AG20443 (cell line): ENCODE results near the gene NRBF2.

Experiments
- DNase-seq: peaks from one replicate; pipeline ENCODE4 v3.0.0; 2012; ENCODE audit warnings: low spot score, mixed read lengths

Gene NRBF2

GRCh38 chr10:63164166-63164623 is 31.1 kb downstream of the NRBF2 start:
- DNase-seq, result no peak

- no peak for DNase-seq
These were observed 32.1 kb downstream of the NRBF2 start for GRCh38 chr10:63165249-63165648.

DNA sequence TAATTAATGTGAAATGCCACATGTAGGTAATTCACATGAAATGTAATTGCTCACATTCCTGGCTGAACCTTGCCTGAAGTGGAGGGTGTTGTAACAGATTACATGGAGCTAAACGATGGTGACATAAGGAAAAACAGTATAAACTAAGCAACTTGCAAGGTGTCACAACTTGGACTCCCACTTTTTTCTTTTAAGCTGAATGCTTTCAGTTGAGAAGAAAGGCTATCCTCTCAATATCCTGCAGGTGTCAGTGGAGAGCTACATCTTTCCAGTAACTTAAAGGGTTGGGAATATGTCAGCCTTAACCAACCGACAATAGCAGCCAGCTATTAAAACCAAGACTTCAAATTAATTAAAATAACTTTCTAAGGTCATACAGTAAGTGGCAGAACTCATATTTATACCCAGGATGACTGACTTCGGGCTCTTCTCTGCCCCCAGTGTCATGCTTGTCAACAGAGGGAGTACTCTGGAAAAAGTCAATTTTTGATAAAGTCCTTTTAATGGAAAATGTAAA is 33.7 kb downstream of the NRBF2 start:
- peak; percentile 59 for DNase-seq

- DNase-seq, result no peak
These were observed 35.8 kb downstream of the NRBF2 start for GRCh38 chr10:63168821-63169462.

- no peak for DNase-seq
These were observed 36.5 kb downstream of the NRBF2 start for GRCh38 chr10:63169624-63170023.

DNA sequence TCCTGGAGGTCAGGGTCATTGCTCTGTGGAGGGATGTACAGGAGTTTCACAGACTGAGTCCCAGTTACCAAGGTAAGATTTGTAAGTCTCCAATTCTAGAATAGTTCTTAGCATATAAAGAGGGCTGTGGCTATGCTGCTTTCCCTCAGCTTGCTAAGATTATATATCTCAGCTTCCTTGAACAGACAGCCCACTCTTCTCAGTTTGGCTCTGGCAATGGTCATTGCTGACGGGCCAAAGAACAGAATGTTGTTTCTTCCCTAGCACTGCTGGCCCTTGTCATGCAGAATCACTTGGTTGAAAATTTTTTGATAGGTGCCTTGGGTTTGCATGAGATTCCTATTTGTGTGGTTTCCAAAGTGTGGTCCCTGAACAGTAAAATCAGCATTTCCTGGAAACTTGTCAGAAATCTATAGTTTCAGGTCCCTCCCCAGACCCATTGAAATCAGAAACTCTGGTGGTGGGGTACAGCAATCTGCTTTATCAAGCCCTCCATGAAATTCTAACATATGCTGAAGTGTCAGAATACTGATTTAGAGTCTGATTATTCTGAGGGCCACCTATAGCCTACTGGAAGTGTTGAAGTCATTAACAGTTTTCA is 38.2 kb downstream of the NRBF2 start:
- DNase-seq, result no peak

GRCh38 chr10:63171926-63172325 is 38.8 kb downstream of the NRBF2 start:
- DNase-seq, result no peak

- DNase-seq, result no peak
These were observed 40.5 kb downstream of the NRBF2 start for GRCh38 chr10:63173468-63174232.

DNA sequence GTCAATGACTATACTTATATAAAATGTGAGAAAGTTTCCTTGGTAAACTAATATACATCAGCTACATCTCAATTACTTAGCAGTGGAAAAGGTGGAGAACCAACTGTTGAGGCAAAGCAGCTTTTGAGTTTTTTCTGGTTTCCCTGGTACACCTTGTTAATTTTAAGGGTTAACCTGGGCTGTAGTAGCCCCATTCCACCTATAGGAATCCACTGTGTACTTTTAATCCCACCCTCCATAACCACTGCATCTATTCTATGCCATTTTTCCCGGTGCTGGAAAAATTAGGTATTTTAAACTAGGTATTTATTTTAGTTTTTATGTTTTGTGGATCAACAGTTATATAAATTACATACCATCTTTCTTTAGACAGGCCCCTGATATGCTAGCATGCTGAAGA is 42.4 kb downstream of the NRBF2 start:
- no peak for DNase-seq

- DNase-seq, result no peak
These were observed 59.7 kb downstream of the NRBF2 start for GRCh38 chr10:63192826-63193225.

DNA sequence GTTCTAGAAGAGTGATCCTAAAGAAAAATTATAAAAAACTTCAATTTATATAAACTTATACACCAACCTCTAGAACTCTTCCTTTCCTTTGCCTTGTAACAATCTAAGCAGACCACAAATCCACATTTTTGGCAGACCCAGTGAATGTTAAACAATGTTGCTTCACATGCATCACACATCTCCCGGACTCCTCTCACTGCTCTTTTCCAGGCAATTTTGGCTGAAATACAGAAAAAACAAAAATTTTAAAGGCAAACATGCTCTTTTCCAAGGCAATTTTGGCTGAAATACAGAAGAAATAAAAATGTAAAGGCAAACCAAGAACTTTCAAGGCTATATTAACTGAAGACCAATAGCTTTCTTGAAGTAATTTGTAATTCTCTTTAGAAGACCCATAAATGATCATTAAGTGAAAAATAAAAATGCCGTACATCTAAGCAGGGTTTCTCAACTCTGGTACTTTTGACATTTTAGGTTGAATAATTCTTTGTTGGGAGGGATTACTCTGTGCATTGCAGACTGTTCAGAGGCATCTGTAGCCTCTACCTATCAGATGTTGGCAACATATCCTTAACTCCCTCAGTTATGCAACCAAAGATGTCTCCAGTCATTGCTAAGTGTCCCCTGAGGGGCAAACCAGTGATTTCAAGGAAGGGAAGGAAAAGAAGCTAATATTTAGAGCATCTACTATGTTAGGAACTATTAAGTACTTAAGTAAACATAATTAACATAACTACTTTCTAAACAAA is 64.4 kb downstream of the NRBF2 start:
- DNase-seq, result peak; percentile 59

DNA sequence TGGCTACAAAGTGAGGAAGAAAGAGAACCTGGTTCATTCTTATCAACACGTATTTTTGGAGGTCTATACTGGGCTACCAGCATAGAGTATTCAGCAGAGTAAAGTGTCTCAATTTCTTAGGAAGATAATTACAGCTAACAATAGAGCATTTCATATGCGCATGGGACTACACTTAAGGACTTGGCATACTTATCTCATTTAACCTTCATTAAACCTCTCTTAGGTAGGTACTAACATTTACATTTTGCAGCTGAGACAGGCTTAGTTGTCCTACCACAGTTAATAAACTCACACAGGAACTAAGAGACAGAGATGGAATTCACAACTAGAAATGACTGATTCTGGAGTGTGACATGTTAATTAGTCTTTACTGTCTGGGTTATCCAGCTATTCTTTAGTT is 66.6 kb downstream of the NRBF2 start:
- DNase-seq, result no peak

- no peak for DNase-seq
These were observed 67.3 kb downstream of the NRBF2 start for GRCh38 chr10:63200431-63200830.

- no peak for DNase-seq
These were observed 68.0 kb downstream of the NRBF2 start for GRCh38 chr10:63201118-63201517.
